ENCODE data around the gene NBEA. TPM values are rescaled to one million over a fixed set of nuclear protein-coding genes. Genes with fewer than 3 reads are reported as not detected.
A peak's percentile ranks its signal among the peaks of the same experiment; 100 is the strongest.

The NBEA gene
- polyA plus RNA-seq, 3 donors from 2014 or later, result 0.07 to 0.41 (median 0.31) TPM

- Mint-ChIP-seq H3K4me1 (peaks cover 7 to 10% of the 10 kb centered on the region in 2 donors), H3K27ac (no peak overlapping the region), H3K9me3 (peaks cover 0 to 5% (median 0%) of the 10 kb centered on the region in 6 donors), H3K4me3 (no peak overlapping the region), H3K36me3 (no peaks in the 10 kb centered on the region), H3K27me3 (ENCODE audit: low read depth in 3 of 3) (peaks cover 0 to 2% (median 2%) of the 10 kb centered on the region in 3 donors)
- DNase-seq, result no peak
These were observed 589.5 kb downstream of the NBEA start for GRCh38 chr13:35531526-35531925.

GRCh38 chr13:35534343-35534742, 592.3 kb downstream of the NBEA start:
- peaks cover 7 to 10% of the 10 kb centered on the region in 2 donors for H3K4me1 Mint-ChIP-seq
- peaks cover 0 to 10% (median 0%) of the 10 kb centered on the region in 6 donors for H3K9me3 Mint-ChIP-seq
- no peak overlapping the region for H3K4me3 Mint-ChIP-seq
- no peaks in the 10 kb centered on the region for H3K36me3 Mint-ChIP-seq
- H3K27me3 Mint-ChIP-seq (ENCODE audit: low read depth in 3 of 3), result peaks cover 1 to 3% (median 2%) of the 10 kb centered on the region in 3 donors
- H3K27ac Mint-ChIP-seq, result no peak overlapping the region
- no peak for DNase-seq

- Mint-ChIP-seq H3K27me3 (ENCODE audit: low read depth in 3 of 3) (peaks cover 0 to 1% (median 0%) of the 10 kb centered on the region in 3 donors), H3K4me1 (peaks cover 3 to 10% of the 10 kb centered on the region in 2 donors), H3K4me3 (no peak overlapping the region), H3K9me3 (peaks cover 0 to 4% (median 0%) of the 10 kb centered on the region in 6 donors), H3K36me3 (no peaks in the 10 kb centered on the region), H3K27ac (no peak overlapping the region)
- no peak for DNase-seq
These were observed 606.7 kb downstream of the NBEA start for GRCh38 chr13:35548790-35549189.

GRCh38 chr13:35549481-35549880, 607.4 kb downstream of the NBEA start:
- peaks cover 0 to 1% (median 0%) of the 10 kb centered on the region in 3 donors for H3K27me3 Mint-ChIP-seq (ENCODE audit: low read depth in 3 of 3)
- no peak overlapping the region for H3K27ac Mint-ChIP-seq
- no peak overlapping the region for H3K4me3 Mint-ChIP-seq
- H3K4me1 Mint-ChIP-seq, result peaks cover 4 to 9% of the 10 kb centered on the region in 2 donors
- DNase-seq, result no peak
- peaks cover 0 to 4% (median 0%) of the 10 kb centered on the region in 6 donors for H3K9me3 Mint-ChIP-seq
- H3K36me3 Mint-ChIP-seq, result no peaks in the 10 kb centered on the region

- no peak overlapping the region for H3K4me3 Mint-ChIP-seq
- no peaks in the 10 kb centered on the region for H3K36me3 Mint-ChIP-seq
- H3K27me3 Mint-ChIP-seq (ENCODE audit: low read depth in 3 of 3), result peaks cover 0 to 2% (median 0%) of the 10 kb centered on the region in 3 donors
- H3K9me3 Mint-ChIP-seq, result peaks cover 0 to 4% (median 0%) of the 10 kb centered on the region in 6 donors
- no peak overlapping the region for H3K27ac Mint-ChIP-seq
- peaks cover 0 to 3% of the 10 kb centered on the region in 2 donors for H3K4me1 Mint-ChIP-seq
- DNase-seq, result no peak
These were observed 610.2 kb downstream of the NBEA start for GRCh38 chr13:35552172-35552844.

- DNase-seq, result no peak
- Mint-ChIP-seq H3K36me3 (no peaks in the 10 kb centered on the region), H3K9me3 (peaks cover 0 to 4% (median 0%) of the 10 kb centered on the region in 6 donors), H3K4me1 (peaks cover 0 to 1% of the 10 kb centered on the region in 2 donors), H3K4me3 (no peak overlapping the region), H3K27ac (no peak overlapping the region), H3K27me3 (ENCODE audit: low read depth in 3 of 3) (peaks cover 0 to 2% (median 0%) of the 10 kb centered on the region in 3 donors)
These were observed 613.0 kb downstream of the NBEA start for GRCh38 chr13:35554972-35555623.

GRCh38 chr13:35557475-35557874, 615.4 kb downstream of the NBEA start:
- Mint-ChIP-seq H3K27ac (no peak overlapping the region), H3K36me3 (no peaks in the 10 kb centered on the region), H3K4me3 (no peak overlapping the region), H3K9me3 (peaks cover 0 to 3% (median 0%) of the 10 kb centered on the region in 6 donors), H3K27me3 (ENCODE audit: low read depth in 3 of 3) (peaks cover 0 to 2% (median 2%) of the 10 kb centered on the region in 3 donors), H3K4me1 (peaks cover 0 to 1% of the 10 kb centered on the region in 2 donors)
- DNase-seq, result no peak

GRCh38 chr13:35561540-35561939, 619.5 kb downstream of the NBEA start:
- Mint-ChIP-seq H3K27me3 (ENCODE audit: low read depth in 3 of 3) (peaks cover 0 to 3% (median 2%) of the 10 kb centered on the region in 3 donors), H3K36me3 (no peaks in the 10 kb centered on the region), H3K9me3 (peaks cover 0 to 2% (median 0%) of the 10 kb centered on the region in 6 donors)

GRCh38 chr13:35565273-35565672, 623.2 kb downstream of the NBEA start:
- H3K4me3 Mint-ChIP-seq, result no peak overlapping the region
- no peak for DNase-seq
- peaks cover 0 to 2% (median 0%) of the 10 kb centered on the region in 6 donors for H3K9me3 Mint-ChIP-seq
- peaks cover 23 to 32% of the 10 kb centered on the region in 2 donors for H3K4me1 Mint-ChIP-seq
- peak overlapping the region in 2 of 6 donors; percentile 72 to 88 for H3K27ac Mint-ChIP-seq
- H3K36me3 Mint-ChIP-seq, result no peaks in the 10 kb centered on the region
- H3K27me3 Mint-ChIP-seq (ENCODE audit: low read depth in 3 of 3), result peaks cover 0 to 3% (median 2%) of the 10 kb centered on the region in 3 donors

More at GRCh38 chr13:35561540-35561939, 619.5 kb downstream of the NBEA start:
- Mint-ChIP-seq H3K27ac (no peak overlapping the region), H3K4me3 (no peak overlapping the region), H3K4me1 (peaks cover 10 to 21% of the 10 kb centered on the region in 2 donors)
- no peak for DNase-seq

GRCh38 chr13:35566340-35566739, 624.3 kb downstream of the NBEA start:
- peaks cover 0 to 2% (median 0%) of the 10 kb centered on the region in 6 donors for H3K9me3 Mint-ChIP-seq
- no peaks in the 10 kb centered on the region for H3K36me3 Mint-ChIP-seq
- peaks cover 0 to 3% (median 2%) of the 10 kb centered on the region in 3 donors for H3K27me3 Mint-ChIP-seq (ENCODE audit: low read depth in 3 of 3)
- H3K4me1 Mint-ChIP-seq, result peaks cover 23 to 32% of the 10 kb centered on the region in 2 donors
- DNase-seq, result peak; percentile 47 to 63 (median 57)
- H3K27ac Mint-ChIP-seq, result peak overlapping the region; percentile 69 to 94 (median 86)
- H3K4me3 Mint-ChIP-seq, result peak overlapping the region; percentile 37 to 73 (median 49)

- no peak for DNase-seq
- Mint-ChIP-seq H3K4me1 (peaks cover 27 to 38% of the 10 kb centered on the region in 2 donors), H3K36me3 (no peaks in the 10 kb centered on the region), H3K9me3 (peaks cover 0 to 2% (median 0%) of the 10 kb centered on the region in 6 donors), H3K27me3 (ENCODE audit: low read depth in 3 of 3) (peaks cover 0 to 2% (median 1%) of the 10 kb centered on the region in 3 donors), H3K4me3 (no peak overlapping the region), H3K27ac (peak overlapping the region in 4 of 6 donors; percentile 2 to 71 (median 34))
These were observed 625.4 kb downstream of the NBEA start for GRCh38 chr13:35567406-35567980.

- no peak for DNase-seq
- Mint-ChIP-seq H3K27ac (peak overlapping the region in 3 of 6 donors; percentile 16 to 38 (median 31)), H3K4me3 (peak overlapping the region in 2 of 5 donors; percentile 5 to 47), H3K36me3 (peaks cover 4 to 6% (median 5%) of the 10 kb centered on the region in 3 donors), H3K9me3 (no peaks in the 10 kb centered on the region), H3K27me3 (ENCODE audit: low read depth in 3 of 3) (peaks cover 0 to 2% (median 1%) of the 10 kb centered on the region in 3 donors), H3K4me1 (peaks cover 24 to 26% of the 10 kb centered on the region in 2 donors)
These were observed 631.6 kb downstream of the NBEA start for GRCh38 chr13:35573639-35574038.

- Mint-ChIP-seq H3K9me3 (no peaks in the 10 kb centered on the region), H3K36me3 (peaks cover 0 to 12% (median 2%) of the 10 kb centered on the region in 3 donors), H3K4me1 (no peaks in the 10 kb centered on the region), H3K27ac (no peak overlapping the region), H3K4me3 (no peak overlapping the region), H3K27me3 (ENCODE audit: low read depth in 3 of 3) (peaks cover 0 to 5% (median 0%) of the 10 kb centered on the region in 3 donors)
- DNase-seq, result no peak
These were observed 650.4 kb downstream of the NBEA start for GRCh38 chr13:35592457-35592856.
